Ishikawa (cell line): ENCODE measurements around the gene SAC3D1.

ENCODE experiments used
- CEBPB ChIP-seq: IDR thresholded peaks from 2 replicates; pipeline ENCODE4 v1.6.1; 2012
- CREB1 ChIP-seq: IDR thresholded peaks from 2 replicates; pipeline ENCODE4 v1.6.1; 2012; ENCODE audit warnings: low read depth
- EGR1 ChIP-seq: IDR thresholded peaks from 2 replicates; pipeline ENCODE4 v1.6.1; 2012
- EP300 ChIP-seq: IDR thresholded peaks from 2 replicates; pipeline ENCODE4 v1.6.1; 2012; ENCODE audit warnings: borderline replicate concordance
- FOXM1 ChIP-seq: IDR thresholded peaks from 2 replicates; pipeline ENCODE4 v1.6.1; 2012; ENCODE audit warnings: low read depth, borderline replicate concordance
- MAX ChIP-seq: IDR thresholded peaks from 2 replicates; pipeline ENCODE4 v1.6.1; 2012
- NFIC ChIP-seq: IDR thresholded peaks from 2 replicates; pipeline ENCODE4 v1.6.1; 2012
- RAD21 ChIP-seq: IDR thresholded peaks from 2 replicates; pipeline ENCODE4 v1.6.1; 2012; ENCODE audit warnings: low read depth
- REST ChIP-seq: IDR thresholded peaks from 2 replicates; pipeline ENCODE4 v1.6.1; 2012; ENCODE audit warnings: low read depth, mild to moderate bottlenecking
- TAF1 ChIP-seq: IDR thresholded peaks from 2 replicates; pipeline ENCODE4 v1.6.1; 2012; ENCODE audit warnings: low read depth, mild to moderate bottlenecking
- TCF12 ChIP-seq: IDR thresholded peaks from 2 replicates; pipeline ENCODE4 v1.6.1; 2012; ENCODE audit warnings: low read depth
- TEAD4 ChIP-seq: IDR thresholded peaks from 2 replicates; pipeline ENCODE4 v1.6.1; 2012
- USF1 ChIP-seq: IDR thresholded peaks from 2 replicates; pipeline ENCODE4 v1.6.1; 2012
- YY1 ChIP-seq: IDR thresholded peaks from 2 replicates; pipeline ENCODE4 v1.6.1; 2012; ENCODE audit warnings: low read depth
- ZBTB7A ChIP-seq: IDR thresholded peaks from 2 replicates; pipeline ENCODE4 v1.6.1; 2012; ENCODE audit warnings: low read depth

SAC3D1 gene

DNA sequence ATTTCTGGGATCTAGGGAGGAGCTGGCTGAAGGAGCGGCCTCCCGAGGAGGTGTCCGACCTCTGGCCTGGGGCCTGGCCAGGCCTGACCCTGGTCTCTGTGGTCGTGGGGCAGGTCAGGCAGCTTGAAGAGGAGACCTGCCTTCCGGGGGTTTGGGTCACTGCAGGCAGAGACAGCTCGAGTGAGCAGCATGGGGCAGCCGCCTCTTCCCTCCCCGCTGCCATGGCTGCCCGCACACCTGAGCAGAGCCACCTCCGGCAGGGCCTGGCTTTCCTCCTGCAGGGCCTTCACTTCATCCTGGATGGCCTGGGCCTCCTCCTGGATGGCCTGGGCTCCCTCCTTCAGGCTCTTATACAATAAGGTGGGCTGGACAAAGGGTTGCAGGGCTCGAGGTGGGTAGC, 25.3 kb downstream of the SAC3D1 start:
- TF ChIP-seq TEAD4: no peak
- no peak for TF ChIP-seq NFIC
- no peak for TF ChIP-seq REST
- TF ChIP-seq CEBPB: no peak
- TF ChIP-seq FOXM1: no peak
- no peak for TF ChIP-seq CREB1
- no peak for TF ChIP-seq EP300
- TF ChIP-seq TAF1: no peak
- no peak for TF ChIP-seq RAD21
- TF ChIP-seq YY1: no peak
- TF ChIP-seq TCF12: no peak
- TF ChIP-seq EGR1: no peak

DNA sequence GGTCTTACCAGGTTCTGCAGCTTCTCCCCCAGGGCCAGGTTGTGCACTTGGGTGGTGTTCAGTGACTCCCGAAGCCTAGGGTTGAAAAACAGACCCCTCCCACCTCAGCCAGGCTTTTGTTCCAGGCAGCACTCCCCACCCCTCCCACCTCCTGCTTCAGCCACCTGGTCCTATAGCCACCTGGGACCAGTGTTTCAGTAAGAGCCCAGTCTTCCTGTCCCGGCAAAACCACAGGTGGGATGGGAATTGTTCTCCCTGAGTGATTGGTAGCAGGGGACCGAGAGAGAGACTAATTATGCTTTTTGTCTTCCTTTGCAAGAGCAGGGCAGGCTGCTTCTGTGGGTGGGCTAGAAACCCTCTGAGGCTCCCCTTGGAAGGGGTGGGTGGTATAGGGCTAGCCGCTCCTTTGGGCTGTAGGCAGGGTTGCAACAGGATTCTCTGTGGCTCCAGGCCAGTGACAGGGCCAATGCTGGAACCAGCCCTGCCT, 25.8 kb downstream of the SAC3D1 start:
- TF ChIP-seq CEBPB (no peak), RAD21 (no peak), NFIC (no peak), EP300 (no peak), TAF1 (no peak), FOXM1 (no peak), USF1 (no peak)

GRCh38 chr11:65067446-65067845, 26.4 kb downstream of the SAC3D1 start:
- TF ChIP-seq FOXM1 (no peak), ZBTB7A (no peak), CEBPB (no peak), EGR1 (no peak), YY1 (no peak), TAF1 (no peak), USF1 (no peak), REST (no peak), CREB1 (no peak), EP300 (no peak), NFIC (no peak), MAX (no peak), TEAD4 (no peak), RAD21 (no peak)

DNA sequence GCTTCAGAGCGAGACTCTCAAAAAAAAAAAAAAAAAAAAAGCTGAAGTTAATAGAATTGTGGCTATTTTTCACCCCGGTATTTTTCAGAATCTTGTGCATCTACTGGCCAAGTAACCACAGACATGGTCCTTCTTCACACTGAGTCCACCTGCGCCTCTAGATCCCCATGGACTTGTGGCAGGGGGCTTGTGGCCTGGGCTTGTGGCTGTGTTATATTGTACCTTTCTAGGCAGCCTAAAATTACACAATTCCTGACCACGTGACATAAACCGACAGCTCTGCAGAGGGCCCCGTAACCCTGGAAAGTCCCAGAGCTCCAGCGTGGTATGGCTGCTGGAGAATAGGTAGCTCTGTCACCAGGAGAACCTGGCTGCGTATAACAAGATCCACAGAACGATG, 28.2 kb downstream of the SAC3D1 start:
- TF ChIP-seq NFIC: no peak
- no peak for TF ChIP-seq CREB1
- no peak for TF ChIP-seq EP300
- no peak for TF ChIP-seq FOXM1
- TF ChIP-seq USF1: no peak
- TF ChIP-seq RAD21: no peak
- no peak for TF ChIP-seq EGR1
- TF ChIP-seq YY1: no peak

DNA sequence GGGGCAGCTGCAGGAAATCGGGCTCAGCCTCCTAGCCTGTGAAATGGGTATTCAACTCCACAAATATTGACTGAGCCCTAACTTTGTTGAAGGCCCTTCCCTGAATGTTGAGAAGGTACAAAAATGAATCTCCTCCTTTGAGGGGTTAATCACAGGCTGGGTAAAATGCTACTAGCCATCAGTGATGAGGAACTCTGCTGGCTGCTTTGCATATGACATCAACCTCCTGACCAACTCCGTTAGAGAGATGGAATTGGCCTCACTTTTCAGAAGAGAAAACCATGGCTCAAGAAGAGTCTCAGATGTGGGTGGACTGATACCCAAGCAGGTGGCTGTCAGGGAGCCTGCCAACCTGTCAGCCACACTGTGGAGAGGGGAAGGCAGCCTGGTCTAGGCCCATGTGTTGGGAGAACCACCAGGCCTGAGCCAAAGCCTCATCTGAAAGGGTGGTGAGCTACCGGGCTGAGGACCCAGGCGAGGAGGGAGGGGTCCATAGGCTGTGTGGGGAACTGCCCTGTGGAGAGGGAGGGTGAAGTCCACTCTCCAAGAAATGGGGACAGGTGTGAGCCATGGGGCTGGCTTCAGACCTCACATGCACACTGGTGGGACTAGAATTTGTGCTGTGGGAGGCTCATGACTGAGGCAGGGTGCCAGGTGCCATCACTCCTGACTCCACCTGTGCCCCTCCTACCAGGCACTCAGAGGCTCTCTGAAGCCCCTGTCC, 31.1 kb downstream of the SAC3D1 start:
- TF ChIP-seq CREB1 (no peak), TEAD4 (no peak), YY1 (no peak), NFIC (no peak)

- TF ChIP-seq RAD21: no peak
- TF ChIP-seq USF1: no peak
- TF ChIP-seq ZBTB7A: no peak
- TF ChIP-seq CEBPB: no peak
- TF ChIP-seq TCF12: no peak
- TF ChIP-seq FOXM1: no peak
- TF ChIP-seq TEAD4: no peak
- no peak for TF ChIP-seq REST
- no peak for TF ChIP-seq NFIC
- TF ChIP-seq EP300: no peak
- TF ChIP-seq CREB1: no peak
- no peak for TF ChIP-seq YY1
Measured at GRCh38 chr11:65072631-65072966, 31.6 kb downstream of the SAC3D1 start.
